HepG2 (cell line): Measurements from ENCODE around the gene NR2C1. TPM values are rescaled to one million over a fixed set of nuclear protein-coding genes. Genes with fewer than 3 reads are reported as not detected.
A peak's percentile ranks its signal among the peaks of the same experiment; 100 is the strongest.

Source experiments
- ATAD3A ChIP-seq: sonication (generic); formaldehyde crosslinking; IDR thresholded peaks from 2 replicates; pipeline ENCODE4 v1.4.0; 2020; ENCODE audit warnings: missing genetic modification reagents
- DZIP1 ChIP-seq: sonication (generic); formaldehyde crosslinking; IDR thresholded peaks from 2 replicates; pipeline ENCODE4 v1.5.0; 2020; ENCODE audit warnings: mild to moderate bottlenecking, missing genetic modification reagents
- ELF1 ChIP-seq: sonication (generic); formaldehyde crosslinking; IDR thresholded peaks from 2 replicates; pipeline ENCODE4 v1.4.0; 2020; ENCODE audit warnings: missing genetic modification reagents
- FOXM1 ChIP-seq: sonication (generic); formaldehyde crosslinking; IDR thresholded peaks from 2 replicates; pipeline ENCODE4 v1.5.0; 2020; ENCODE audit warnings: missing genetic modification reagents
- GABPA ChIP-seq, 2 experiments: IDR thresholded peaks; 2 replicates each; pipeline ENCODE4 v1.6.1; 2011 to 2016; ENCODE audit warnings: low read depth in 2 of 2, low read length in 1 of 2, missing biosample characterization in 1 of 2, missing genetic modification characterization in 1 of 2
- HNRNPUL1 ChIP-seq: fragments of 200-400 bp; formaldehyde crosslinking; IDR thresholded peaks from 2 replicates; pipeline ENCODE4 v1.6.1; 2017; ENCODE audit warnings: low read depth, mild to moderate bottlenecking, low read length, moderate library complexity
- JUNB ChIP-seq: sonication (generic); formaldehyde crosslinking; IDR thresholded peaks from 2 replicates; pipeline ENCODE4 v1.8.0; 2022; ENCODE audit warnings: missing genetic modification reagents, mild to moderate bottlenecking, borderline replicate concordance
- KLF12 ChIP-seq: sonication (generic); formaldehyde crosslinking; IDR thresholded peaks from 2 replicates; pipeline ENCODE4 v1.4.0; 2020; ENCODE audit warnings: missing genetic modification reagents, borderline replicate concordance
- MED13 ChIP-seq: sonication (generic); formaldehyde crosslinking; IDR thresholded peaks from 2 replicates; pipeline ENCODE4 v1.5.0; 2020; ENCODE audit warnings: missing genetic modification reagents
- PHF20 ChIP-seq: sonication (generic); formaldehyde crosslinking; IDR thresholded peaks from 2 replicates; pipeline ENCODE4 v1.5.0; 2020; ENCODE audit warnings: mild to moderate bottlenecking, missing genetic modification reagents
- RFX5 ChIP-seq: IDR thresholded peaks from 2 replicates; pipeline ENCODE4 v1.6.1; 2011; ENCODE audit warnings: low read depth, low read length, improper control_type of control experiment
- RXRB ChIP-seq: IDR thresholded peaks from 2 replicates; pipeline ENCODE4 v1.6.1; 2016; ENCODE audit warnings: borderline replicate concordance, missing genetic modification reagents, missing compliant biosample characterization
- TBX2 ChIP-seq: sonication (generic); formaldehyde crosslinking; IDR thresholded peaks from 2 replicates; pipeline ENCODE4 v1.5.0; 2020; ENCODE audit warnings: missing genetic modification reagents, mild to moderate bottlenecking, borderline replicate concordance
- ZBTB21 ChIP-seq: sonication (generic); formaldehyde crosslinking; IDR thresholded peaks from 2 replicates; pipeline ENCODE4 v1.4.0; 2020; ENCODE audit warnings: missing genetic modification reagents
- ZFP90 ChIP-seq: sonication (generic); formaldehyde crosslinking; IDR thresholded peaks from 2 replicates; pipeline ENCODE4 v1.8.0; 2022; ENCODE audit warnings: missing genetic modification reagents, mild to moderate bottlenecking, inconsistent platforms, borderline replicate concordance
- ZNF24 ChIP-seq: fragments of 450-650 bp; IDR thresholded peaks from 2 replicates; pipeline ENCODE4 v1.6.1; 2017; ENCODE audit warnings: antibody characterized with exemption, mild to moderate bottlenecking
- ZNF589 ChIP-seq: sonication (generic); formaldehyde crosslinking; conservative IDR thresholded peaks from 2 replicates; pipeline ENCODE4 v1.8.0; 2022; ENCODE audit warnings: mild to moderate bottlenecking, moderate library complexity, missing genetic modification reagents
- ZNF710 ChIP-seq: sonication (generic); formaldehyde crosslinking; IDR thresholded peaks from 2 replicates; pipeline ENCODE4 v1.5.0; 2020; ENCODE audit warnings: mild to moderate bottlenecking, missing genetic modification reagents, borderline replicate concordance
- ZNF740 ChIP-seq: sonication (generic); formaldehyde crosslinking; IDR thresholded peaks from 2 replicates; pipeline ENCODE4 v1.4.0; 2020; ENCODE audit warnings: missing genetic modification reagents
- ZNF883 ChIP-seq: sonication (generic); formaldehyde crosslinking; IDR thresholded peaks from 2 replicates; pipeline ENCODE4 v1.5.1; 2020; ENCODE audit warnings: mild to moderate bottlenecking, missing genetic modification reagents; ENCODE audit errors: not compliant biosample characterization
- polyA plus RNA-seq, 8 experiments: library from polyadenylated mRNA; depleted of rRNA in 3 of 8; stranded (reverse) in 7 of 8; unstranded in 1 of 8; fragments of >200 nt; fragmentation: Illumina TruSeq in 4 of 8; extraction: Trizol in 4 of 8; gene quantifications; 2 replicates each; pipeline versions ENCODE4 v1.2.1 to v1.2.3, GENCODE V29; 2011 to 2016; ENCODE audit warnings: low read depth in 4 of 8, missing spikeins in 1 of 8, mixed read lengths in 1 of 8; ENCODE audit not compliant: insufficient read depth in 1 of 8
- total RNA-seq, 5 experiments: library from RNA; depleted of rRNA; stranded (reverse); fragments of >200 nt; fragmentation: Illumina TruSeq; extraction: Trizol; gene quantifications; 2 replicates each; pipeline ENCODE4 v1.2.3, GENCODE V29; 2016; ENCODE audit warnings: low read depth in 1 of 5
- TF ChIP-seq, protein P1 (sequence below): sonication (generic); formaldehyde crosslinking; IDR thresholded peaks from 2 replicates; pipeline ENCODE4 v1.8.0; 2022; ENCODE audit warnings: missing genetic modification reagents, mild to moderate bottlenecking, moderate library complexity, borderline replicate concordance

NR2C1 gene
- total and polyA plus RNA-seq, 2 of the 13 experiments (the other 11 are each of a cell fraction or from before 2014, with no cell fraction given): 38.0 to 70.8 TPM

GRCh38 chr12:95003213-95003920 is 70.1 kb downstream of the NR2C1 start, which contains the start of gene NDUFA12 (continued):
- TF ChIP-seq, protein P1, sequence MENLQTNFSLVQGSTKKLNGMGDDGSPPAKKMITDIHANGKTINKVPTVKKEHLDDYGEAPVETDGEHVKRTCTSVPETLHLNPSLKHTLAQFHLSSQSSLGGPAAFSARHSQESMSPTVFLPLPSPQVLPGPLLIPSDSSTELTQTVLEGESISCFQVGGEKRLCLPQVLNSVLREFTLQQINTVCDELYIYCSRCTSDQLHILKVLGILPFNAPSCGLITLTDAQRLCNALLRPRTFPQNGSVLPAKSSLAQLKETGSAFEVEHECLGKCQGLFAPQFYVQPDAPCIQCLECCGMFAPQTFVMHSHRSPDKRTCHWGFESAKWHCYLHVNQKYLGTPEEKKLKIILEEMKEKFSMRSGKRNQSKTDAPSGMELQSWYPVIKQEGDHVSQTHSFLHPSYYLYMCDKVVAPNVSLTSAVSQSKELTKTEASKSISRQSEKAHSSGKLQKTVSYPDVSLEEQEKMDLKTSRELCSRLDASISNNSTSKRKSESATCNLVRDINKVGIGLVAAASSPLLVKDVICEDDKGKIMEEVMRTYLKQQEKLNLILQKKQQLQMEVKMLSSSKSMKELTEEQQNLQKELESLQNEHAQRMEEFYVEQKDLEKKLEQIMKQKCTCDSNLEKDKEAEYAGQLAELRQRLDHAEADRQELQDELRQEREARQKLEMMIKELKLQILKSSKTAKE (CRISPR knock-in tag): no peak
- TF ChIP-seq ZBTB21 (no peak; the same call in 1 of the 2 replicates), RFX5 (0 out of 2 replicates have a peak, but pooled peaks have one; percentile 36), ZFP90 (CRISPR knock-in tag) (no peak; the same call in 1 of the 2 replicates), PHF20 (peak; percentile 94), JUNB (CRISPR knock-in tag) (no peak), ZNF740 (CRISPR knock-in tag) (peak; percentile 21; the same call in 1 of the 2 replicates), RXRB (CRISPR knock-in tag) (peak; percentile 81), FOXM1 (CRISPR knock-in tag) (peak; percentile 39; the same call in 1 of the 2 replicates), ZNF710 (CRISPR knock-in tag) (peak; percentile 85), MED13 (CRISPR knock-in tag) (0 out of 2 replicates have a peak, but pooled peaks have one; percentile 45), ZNF589 (no peak), ATAD3A (no peak), KLF12 (CRISPR knock-in tag) (peak; percentile 80; the same call in 1 of the 2 replicates), GABPA (IDR thresholded peaks at IDR 0.05; ENCODE audit: low read depth, low read length) (peak; percentile 86), GABPA (CRISPR knock-in tag; IDR thresholded peaks at IDR 0.05; ENCODE audit: low read depth) (peak; percentile 93), ZNF24 (no peak), DZIP1 (CRISPR knock-in tag) (no peak), HNRNPUL1 (no peak), ZNF883 (CRISPR knock-in tag) (peak; percentile 74), ELF1 (CRISPR knock-in tag) (peak; percentile 78), TBX2 (peak; percentile 73; the same call in 1 of the 2 replicates)
